Right cardiac atrium (tissue), 5 donors: ENCODE data around the gene UBE2A. TPM values are rescaled to one million over a fixed set of nuclear protein-coding genes. Genes with fewer than 3 reads are reported as not detected.

Source experiments
- ATAC-seq, 2 donors: fragments of 200-7000 bp; cut with Tn5 transposase; one replicate each; pipeline versions ENCODE4 v1.8.0 to v1.9.1; 2020; ENCODE audit warnings: moderate library complexity in 2 of 2, mild to moderate bottlenecking in 1 of 2
- DNase-seq, 3 donors: peaks; one replicate each; pipeline ENCODE4 v3.0.0-alpha.2; 2020
- H3K27ac ChIP-seq: one replicate; pipeline ENCODE4 v1.5.1; 2013; ENCODE audit warnings: mild to moderate bottlenecking, low read length, control low read depth, moderate library complexity
- H3K27me3 ChIP-seq: one replicate; pipeline ENCODE4 v1.6.1; 2013; ENCODE audit not compliant: control insufficient read depth, insufficient read depth
- H3K4me1 ChIP-seq: one replicate; pipeline ENCODE4 v1.6.1; 2013; ENCODE audit warnings: low read length; ENCODE audit not compliant: control insufficient read depth, insufficient read depth
- H3K4me3 ChIP-seq: one replicate; pipeline ENCODE4 v1.5.1; 2013; ENCODE audit warnings: low read length, control low read depth
- H3K9me3 ChIP-seq: one replicate; pipeline ENCODE4 v1.6.1; 2013; ENCODE audit warnings: low read length; ENCODE audit not compliant: control insufficient read depth
- WGBS: extraction: QIAGEN DNeasy Blood & Tissue Kit; methylation state at CpG from one replicate; pipeline ENCODE4 v1.1.7; 2013; 5-methylcytosine and 5-hydroxymethylcytosine counted together
- intact Hi-C, 4 donors: fragments of 100-400 bp; cut with DNase I; formaldehyde crosslinking; loops; one replicate each; pipeline versions ENCODE4 v1.11.0 to v1.14.0; 2022 to 2023
- long read RNA-seq, 4 donors: library from polyadenylated mRNA; unstranded; transcript quantifications; one replicate each; pipeline ENCODE4 v2.0.0, GENCODE V29; 2020 to 2021
- polyA plus RNA-seq: library from polyadenylated mRNA; stranded (reverse); fragments of 200-250 nt; gene quantifications from one replicate; pipeline ENCODE4 v1.2.3, GENCODE V29; 2013
- total RNA-seq, 4 donors: library from RNA; stranded (reverse); fragmentation: NEBNext Ultra II Directional; extraction: Animal tissue kit (Norgen Biotek cat#: 25700); gene quantifications; one replicate each; pipeline ENCODE4 v1.2.1, GENCODE V29; 2021
- donor health status: healthy with polysubstance abuse.
- donor health status: DM: no; HTN: yes; CAD: no.
- donor health status: DM: no; HTN: no; CAD: no.
- donor health status: DM: no; HTN: yes; CAD: no; lungs with severe emphysema.
- donor health status: DM: yes; HTN: yes; CAD: no.

The UBE2A gene
- total RNA-seq, result 10 to 100 TPM; 48.8 to 59.8 (median 53.2) TPM
- polyA plus RNA-seq, result 56.8 TPM
- long read RNA-seq, donor 1, transcript UBE2A-202 (6 exons, 1,874 nt), result major isoform, 75 of 100 reads
- long read RNA-seq, donor 1, transcript UBE2A-207 (5 exons, 934 nt), result minor isoform, 13 of 100 reads
- long read RNA-seq, donor 1, transcript UBE2A-206 (5 exons, 1,381 nt), result minor isoform, 5 of 100 reads
- long read RNA-seq, donor 1, partial matches to known transcripts, result 1 of 100 reads
- long read RNA-seq, donor 1, other reads (novel, unspliced or antisense), result 3 of 100 reads
- long read RNA-seq, donor 2, transcript UBE2A-202 (6 exons, 1,874 nt), result major isoform, 39 of 44 reads
- long read RNA-seq, donor 2, partial matches to known transcripts, result 2 of 44 reads
- long read RNA-seq, donor 2, other reads (novel, unspliced or antisense), result 1 of 44 reads
- long read RNA-seq, donor 3, transcript UBE2A-206 (5 exons, 1,381 nt), result minor isoform, 7 of 158 reads
- long read RNA-seq, donor 3, transcript UBE2A-202 (6 exons, 1,874 nt), result major isoform, 123 of 158 reads
- long read RNA-seq, donor 3, transcript UBE2A-207 (5 exons, 934 nt), result minor isoform, 14 of 158 reads
- long read RNA-seq, donor 3, partial matches to known transcripts, result 6 of 158 reads
- long read RNA-seq, donor 3, other reads (novel, unspliced or antisense), result 7 of 158 reads
- long read RNA-seq, donor 4, transcript UBE2A-202 (6 exons, 1,874 nt), result major isoform, 50 of 60 reads
- long read RNA-seq, donor 4, partial matches to known transcripts, result 1 of 60 reads
- long read RNA-seq, donor 4, other reads (novel, unspliced or antisense), result 4 of 60 reads

- peak; percentile 91 to 96 (median 96) for DNase-seq
- ATAC-seq, result peak; percentile 96 to 97
- H3K4me3 ChIP-seq, result peak within 1 kb of the TSS; percentile 86
- intact Hi-C loops, result no loop called here
- no peaks in the 10 kb centered on the region for H3K9me3 ChIP-seq
- H3K27ac ChIP-seq, result peak within 1 kb of the TSS; percentile 85
- WGBS, result under 1% methylated on average over 85 of the region's 86 CpGs
- no peaks in the 10 kb centered on the region for H3K27me3 ChIP-seq
- peaks cover 1% of the 10 kb centered on the region for H3K4me1 ChIP-seq
These were observed at the start of gene UBE2A for GRCh38 chrX:119574394-119575266. Gene UBE2A, plus strand, starts transcription at chrX:119574563. Its CDS starts 149 bp downstream, at chrX:119574712.

GRCh38 chrX:119529345-119530276 is 44.8 kb upstream of the UBE2A start:
- no peak for DNase-seq

GRCh38 chrX:119537487-119537886 is 36.9 kb upstream of the UBE2A start:
- DNase-seq, result no peak
- ATAC-seq, result no peak
- no peaks in the 10 kb centered on the region for H3K9me3 ChIP-seq
- no peaks in the 10 kb centered on the region for H3K4me1 ChIP-seq
- no peak overlapping the region for H3K4me3 ChIP-seq
- WGBS, result 97% methylated on average over 3 of the region's 3 CpGs
- intact Hi-C loops, result no loop called here
- no peak overlapping the region for H3K27ac ChIP-seq
- no peaks in the 10 kb centered on the region for H3K27me3 ChIP-seq

More at GRCh38 chrX:119529345-119530276, 44.8 kb upstream of the UBE2A start:
- Histone ChIP-seq H3K27me3 (no peaks in the 10 kb centered on the region), H3K4me3 (no peak overlapping the region), H3K4me1 (no peaks in the 10 kb centered on the region), H3K27ac (no peak overlapping the region), H3K9me3 (no peaks in the 10 kb centered on the region)
- intact Hi-C loops, result no loop called here
- 67% methylated on average over 9 of the region's 9 CpGs for WGBS
- ATAC-seq, result no peak

- no peak for ATAC-seq
- no peak for DNase-seq
- Histone ChIP-seq H3K27me3 (no peaks in the 10 kb centered on the region), H3K4me3 (no peak overlapping the region), H3K9me3 (no peaks in the 10 kb centered on the region), H3K27ac (no peak overlapping the region), H3K4me1 (no peaks in the 10 kb centered on the region)
- intact Hi-C loops, result no loop called here
- WGBS, result 48% methylated on average over 2 of the region's 2 CpGs
These were observed 34.5 kb upstream of the UBE2A start for GRCh38 chrX:119539872-119540271.

- Histone ChIP-seq H3K4me1 (no peaks in the 10 kb centered on the region), H3K27me3 (no peaks in the 10 kb centered on the region), H3K9me3 (no peaks in the 10 kb centered on the region), H3K27ac (no peak overlapping the region), H3K4me3 (no peak overlapping the region)
- no peak for ATAC-seq
- DNase-seq, result no peak
- intact Hi-C loops, result no loop called here
- 60% methylated on average over 4 of the region's 4 CpGs for WGBS
These were observed 33.2 kb upstream of the UBE2A start for GRCh38 chrX:119541188-119541587.

- 89% methylated on average over 7 of the region's 7 CpGs for WGBS
- H3K4me1 ChIP-seq, result no peaks in the 10 kb centered on the region
- intact Hi-C loops, result no loop called here
- H3K27me3 ChIP-seq, result no peaks in the 10 kb centered on the region
- DNase-seq, result no peak
- ATAC-seq, result no peak
- no peak overlapping the region for H3K4me3 ChIP-seq
- no peak overlapping the region for H3K27ac ChIP-seq
- no peaks in the 10 kb centered on the region for H3K9me3 ChIP-seq
These were observed 24.9 kb upstream of the UBE2A start for GRCh38 chrX:119549327-119550016.

DNA sequence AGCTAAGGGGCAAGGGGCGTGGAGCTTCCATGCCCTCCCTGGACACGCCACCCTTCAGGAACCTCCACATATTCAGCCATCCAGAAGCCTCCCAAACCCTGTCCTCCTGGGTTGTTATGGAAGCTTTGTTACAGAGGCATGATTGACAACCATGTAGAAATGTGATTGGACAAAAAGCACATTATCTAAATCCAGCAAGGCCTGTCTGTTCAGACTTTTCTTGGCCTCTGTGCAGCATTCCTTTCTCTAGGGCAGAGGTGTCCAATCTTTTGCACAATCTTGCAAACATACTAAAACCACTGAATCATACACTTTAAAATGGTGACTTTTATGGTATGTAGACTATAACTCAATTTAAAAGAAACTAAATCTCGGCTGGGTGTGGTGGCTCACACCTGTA is 21.9 kb upstream of the UBE2A start:
- intact Hi-C loops, result no loop called here
- DNase-seq (no peak), ATAC-seq (no peak)
- Histone ChIP-seq H3K4me3 (no peak overlapping the region), H3K27ac (no peak overlapping the region), H3K27me3 (no peaks in the 10 kb centered on the region), H3K9me3 (no peaks in the 10 kb centered on the region), H3K4me1 (no peaks in the 10 kb centered on the region)
- WGBS, result 94% methylated on average over 3 of the region's 3 CpGs

- ATAC-seq, result peak; percentile 96 to 98
- intact Hi-C loops, result no loop called here
These were observed 9.2 kb upstream of the UBE2A start, which contains the start of gene STEEP1 for GRCh38 chrX:119565107-119565663. Gene STEEP1, minus strand, starts transcription at chrX:119565409. Its CDS starts 54 bp downstream, at chrX:119565355.

GRCh38 chrX:119570351-119570835 is 4.0 kb upstream of the UBE2A start:
- Histone ChIP-seq H3K4me3 (no peak overlapping the region), H3K27me3 (no peaks in the 10 kb centered on the region), H3K4me1 (peaks cover 1% of the 10 kb centered on the region), H3K9me3 (no peaks in the 10 kb centered on the region), H3K27ac (no peak overlapping the region)
- DNase-seq (no peak), ATAC-seq (no peak)
- intact Hi-C loops, result no loop called here
- WGBS, result 87% methylated on average over 6 of the region's 6 CpGs

More at GRCh38 chrX:119565107-119565663, 9.2 kb upstream of the UBE2A start, which contains the start of gene STEEP1:
- Histone ChIP-seq H3K4me3 (peak within 1 kb of the TSS; percentile 82), H3K9me3 (no peaks in the 10 kb centered on the region), H3K27me3 (no peaks in the 10 kb centered on the region), H3K4me1 (no peaks in the 10 kb centered on the region), H3K27ac (peak within 1 kb of the TSS; percentile 30)
- WGBS, result 1% methylated on average over 27 of the region's 27 CpGs
- DNase-seq, result peak; percentile 90 to 95 (median 94)
